ENCODE data around the gene GALNS. TPM values are rescaled to one million over a fixed set of nuclear protein-coding genes. Genes with fewer than 3 reads are reported as not detected.

Gene GALNS
- polyA plus RNA-seq, 1 donor from 2014 or later, result 19.4 TPM

- no peak overlapping the region for H3K4me3 ChIP-seq (ENCODE audit: low read length)
Observed at GRCh38 chr16:88864521-88864920, 7.8 kb upstream of the GALNS start.

GRCh38 chr16:88864099-88864498 is 7.4 kb upstream of the GALNS start:
- no peak overlapping the region for H3K4me3 ChIP-seq (ENCODE audit: low read length)
- H3K9me3 ChIP-seq (ENCODE audit: low read length), result no peaks in the 10 kb centered on the region
- TF ChIP-seq POLR2AphosphoS5 (IDR thresholded peaks at IDR 0.05) (no peak), CTCF (IDR thresholded peaks at IDR 0.05; ENCODE audit: poor library complexity, severe bottlenecking) (no peak), EP300 (conservative IDR thresholded peaks at IDR 0.05; ENCODE audit: poor library complexity, severe bottlenecking) (no peak), TAF1 (IDR thresholded peaks at IDR 0.05; ENCODE audit: low read depth) (no peak), RAD21 (conservative IDR thresholded peaks at IDR 0.05) (no peak), SMC3 (conservative IDR thresholded peaks at IDR 0.05; ENCODE audit: poor library complexity) (no peak), EZH2 (IDR thresholded peaks at IDR 0.05; ENCODE audit: borderline replicate concordance, insufficient read depth, low read length, poor library complexity, severe bottlenecking) (no peak), MXI1 (conservative IDR thresholded peaks at IDR 0.05; ENCODE audit: poor library complexity, severe bottlenecking) (no peak), REST (IDR thresholded peaks at IDR 0.05; ENCODE audit: borderline replicate concordance) (no peak)
- no peaks in the 10 kb centered on the region for H3K9me2 ChIP-seq (ENCODE audit: insufficient read depth, low read length)
- no peak overlapping the region for H3K4me2 ChIP-seq (ENCODE audit: low read length)
- H3F3A ChIP-seq (ENCODE audit: insufficient read depth, low read length, poor library complexity, severe bottlenecking), result no peaks in the 10 kb centered on the region
- no peak overlapping the region for H3K27ac ChIP-seq (ENCODE audit: low read length)
- no peaks in the 10 kb centered on the region for H3K79me2 ChIP-seq (replicated peaks; ENCODE audit: insufficient read depth, low read length)
- no peaks in the 10 kb centered on the region for H4K20me1 ChIP-seq (ENCODE audit: insufficient read depth)
- no peaks in the 10 kb centered on the region for H3K36me3 ChIP-seq (ENCODE audit: insufficient read depth, low read length)
- no peaks in the 10 kb centered on the region for H3K27me3 ChIP-seq (ENCODE audit: insufficient read depth, low read depth, low read length)
- no peak overlapping the region for H3K9ac ChIP-seq (ENCODE audit: low read length)
- no peak overlapping the region for H2AFZ ChIP-seq (ENCODE audit: low read depth, low read length)

More at GRCh38 chr16:88864521-88864920, 7.8 kb upstream of the GALNS start:
- H3K9me2 ChIP-seq (ENCODE audit: insufficient read depth, low read length), result no peaks in the 10 kb centered on the region
- TF ChIP-seq RAD21 (conservative IDR thresholded peaks at IDR 0.05) (no peak), TAF1 (IDR thresholded peaks at IDR 0.05; ENCODE audit: low read depth) (no peak), EZH2 (IDR thresholded peaks at IDR 0.05; ENCODE audit: borderline replicate concordance, insufficient read depth, low read length, poor library complexity, severe bottlenecking) (no peak), CTCF (IDR thresholded peaks at IDR 0.05; ENCODE audit: poor library complexity, severe bottlenecking) (no peak), EP300 (conservative IDR thresholded peaks at IDR 0.05; ENCODE audit: poor library complexity, severe bottlenecking) (no peak), SMC3 (conservative IDR thresholded peaks at IDR 0.05; ENCODE audit: poor library complexity) (no peak)
- no peaks in the 10 kb centered on the region for H4K20me1 ChIP-seq (ENCODE audit: insufficient read depth)
- H3K4me2 ChIP-seq (ENCODE audit: low read length), result no peak overlapping the region
- H3K36me3 ChIP-seq (ENCODE audit: insufficient read depth, low read length), result no peaks in the 10 kb centered on the region
- no peak overlapping the region for H3K27ac ChIP-seq (ENCODE audit: low read length)
- no peaks in the 10 kb centered on the region for H3K79me2 ChIP-seq (replicated peaks; ENCODE audit: insufficient read depth, low read length)
- H3K9me3 ChIP-seq (ENCODE audit: low read length), result no peaks in the 10 kb centered on the region
- no peak overlapping the region for H2AFZ ChIP-seq (ENCODE audit: low read depth, low read length)
- H3F3A ChIP-seq (ENCODE audit: insufficient read depth, low read length, poor library complexity, severe bottlenecking), result no peaks in the 10 kb centered on the region
- no peaks in the 10 kb centered on the region for H3K27me3 ChIP-seq (ENCODE audit: insufficient read depth, low read depth, low read length)
- no peak overlapping the region for H3K9ac ChIP-seq (ENCODE audit: low read length)
